ENCODE data around the gene AKR1C1.
"Not testable (repeated sequence)": the region's sequence is repeated elsewhere in the genome, so short reads cannot be mapped to it uniquely, and the experiment has no call there.

The AKR1C1 gene

DNA sequence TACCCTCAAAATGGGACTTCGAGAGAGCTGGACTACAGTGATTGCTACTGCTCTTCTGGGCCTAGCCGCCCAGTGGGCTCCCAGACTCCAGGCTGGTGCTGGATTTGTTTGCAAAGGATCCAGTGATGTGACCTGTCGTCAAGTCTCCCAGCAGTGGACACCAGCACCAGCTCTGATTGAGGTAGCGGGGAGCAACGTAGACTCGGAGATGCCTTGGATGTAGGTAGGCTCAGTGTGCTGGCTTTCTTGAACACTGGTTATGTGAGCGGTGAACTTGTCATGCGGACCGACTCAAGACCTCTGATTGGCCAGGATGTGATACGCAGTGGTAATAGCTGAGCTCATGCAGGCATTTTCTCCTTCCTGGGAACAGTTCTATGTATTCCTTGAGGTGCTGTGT is 21.0 kb downstream of the AKR1C1 start:
- Histone ChIP-seq H3F3A (ENCODE audit: control insufficient read depth, insufficient read depth) (no peaks in the 10 kb centered on the region), H3K9me3 (ENCODE audit: control insufficient read depth, insufficient read depth, low read length) (no peaks in the 10 kb centered on the region), H3K27ac (ENCODE audit: low read depth, low read length) (no peak overlapping the region), H3K4me3 (ENCODE audit: low read length) (no peak overlapping the region), H3K27me3 (ENCODE audit: control insufficient read depth, low read length) (no peaks in the 10 kb centered on the region), H3K9me2 (replicated peaks; ENCODE audit: control insufficient read depth, low read length) (no peaks in the 10 kb centered on the region), H4K20me1 (ENCODE audit: control insufficient read depth, insufficient read depth, low read depth, low read length) (no peaks in the 10 kb centered on the region), H3K36me3 (ENCODE audit: control insufficient read depth, low read length) (no peaks in the 10 kb centered on the region), H3K4me2 (ENCODE audit: low read length) (no peak overlapping the region), H3K79me2 (ENCODE audit: control insufficient read depth, low read length) (no peaks in the 10 kb centered on the region), H3K4me1 (ENCODE audit: control insufficient read depth, low read length) (no peaks in the 10 kb centered on the region)
- no peak for TF ChIP-seq CTCF (IDR thresholded peaks at IDR 0.05; ENCODE audit: low read depth, low read length, poor library complexity, severe bottlenecking)
- TF ChIP-seq EZH2phosphoT487 (IDR thresholded peaks at IDR 0.05; ENCODE audit: borderline replicate concordance, low read length) = no peak

GRCh38 chr10:4984971-4985594 is 21.9 kb downstream of the AKR1C1 start:
- Histone ChIP-seq H3K4me2 (ENCODE audit: low read length) (no peak overlapping the region), H3K4me3 (ENCODE audit: low read length) (no peak overlapping the region), H3K9me3 (ENCODE audit: control insufficient read depth, insufficient read depth, low read length) (no peaks in the 10 kb centered on the region), H3K36me3 (ENCODE audit: control insufficient read depth, low read length) (no peaks in the 10 kb centered on the region), H3K79me2 (ENCODE audit: control insufficient read depth, low read length) (no peaks in the 10 kb centered on the region), H3K27me3 (ENCODE audit: control insufficient read depth, low read length) (no peaks in the 10 kb centered on the region), H3K27ac (ENCODE audit: low read depth, low read length) (no peak overlapping the region), H4K20me1 (ENCODE audit: control insufficient read depth, insufficient read depth, low read depth, low read length) (no peaks in the 10 kb centered on the region), H3K4me1 (ENCODE audit: control insufficient read depth, low read length) (no peaks in the 10 kb centered on the region), H3K9me2 (replicated peaks; ENCODE audit: control insufficient read depth, low read length) (no peaks in the 10 kb centered on the region), H3F3A (ENCODE audit: control insufficient read depth, insufficient read depth) (no peaks in the 10 kb centered on the region)
- TF ChIP-seq CTCF (IDR thresholded peaks at IDR 0.05; ENCODE audit: low read depth, low read length, poor library complexity, severe bottlenecking) = no peak
- TF ChIP-seq EZH2phosphoT487 (IDR thresholded peaks at IDR 0.05; ENCODE audit: borderline replicate concordance, low read length) = no peak

GRCh38 chr10:4988000-4988641 is 24.9 kb downstream of the AKR1C1 start:
- not testable (repeated sequence) for H3K4me2 ChIP-seq (ENCODE audit: low read length); H3K36me3 ChIP-seq (ENCODE audit: control insufficient read depth, low read length); H3F3A ChIP-seq (ENCODE audit: control insufficient read depth, insufficient read depth); H3K4me1 ChIP-seq (ENCODE audit: control insufficient read depth, low read length); H3K9me3 ChIP-seq (ENCODE audit: control insufficient read depth, insufficient read depth, low read length); H4K20me1 ChIP-seq (ENCODE audit: control insufficient read depth, insufficient read depth, low read depth, low read length); H3K27me3 ChIP-seq (ENCODE audit: control insufficient read depth, low read length); H3K9me2 ChIP-seq (replicated peaks; ENCODE audit: control insufficient read depth, low read length); H3K27ac ChIP-seq (ENCODE audit: low read depth, low read length); H3K79me2 ChIP-seq (ENCODE audit: control insufficient read depth, low read length); H3K4me3 ChIP-seq (ENCODE audit: low read length)

DNA sequence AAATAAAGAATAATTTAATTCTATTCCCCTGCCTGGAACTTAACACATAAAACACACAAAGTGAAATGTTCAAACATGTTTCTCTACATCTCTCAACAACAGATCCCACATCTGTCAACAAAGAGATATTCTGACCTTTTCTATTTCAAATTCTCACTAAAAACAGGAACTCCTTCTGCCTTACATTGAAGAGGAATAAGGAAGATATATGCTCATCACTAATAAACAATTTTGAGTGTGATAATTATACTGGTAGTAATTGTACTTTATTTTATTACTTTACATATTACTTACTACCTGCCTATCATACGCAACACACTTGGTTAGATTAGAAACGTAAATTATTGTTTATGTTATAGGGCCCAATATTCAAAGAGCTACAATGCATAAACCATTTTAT is 27.0 kb downstream of the AKR1C1 start:
- H3K4me1 ChIP-seq (ENCODE audit: control insufficient read depth, low read length) = no peaks in the 10 kb centered on the region
- no peaks in the 10 kb centered on the region for H3K79me2 ChIP-seq (ENCODE audit: control insufficient read depth, low read length)
- H3K27ac ChIP-seq (ENCODE audit: low read depth, low read length) = no peak overlapping the region
- TF ChIP-seq EZH2phosphoT487 (IDR thresholded peaks at IDR 0.05; ENCODE audit: borderline replicate concordance, low read length) = no peak
- H3K27me3 ChIP-seq (ENCODE audit: control insufficient read depth, low read length) = no peaks in the 10 kb centered on the region
- no peaks in the 10 kb centered on the region for H3K9me3 ChIP-seq (ENCODE audit: control insufficient read depth, insufficient read depth, low read length)
- no peaks in the 10 kb centered on the region for H3K36me3 ChIP-seq (ENCODE audit: control insufficient read depth, low read length)
- H3K4me3 ChIP-seq (ENCODE audit: low read length) = no peak overlapping the region
- H3F3A ChIP-seq (ENCODE audit: control insufficient read depth, insufficient read depth) = no peaks in the 10 kb centered on the region
- no peaks in the 10 kb centered on the region for H3K9me2 ChIP-seq (replicated peaks; ENCODE audit: control insufficient read depth, low read length)
- H4K20me1 ChIP-seq (ENCODE audit: control insufficient read depth, insufficient read depth, low read depth, low read length) = no peaks in the 10 kb centered on the region
- no peak overlapping the region for H3K4me2 ChIP-seq (ENCODE audit: low read length)

DNA sequence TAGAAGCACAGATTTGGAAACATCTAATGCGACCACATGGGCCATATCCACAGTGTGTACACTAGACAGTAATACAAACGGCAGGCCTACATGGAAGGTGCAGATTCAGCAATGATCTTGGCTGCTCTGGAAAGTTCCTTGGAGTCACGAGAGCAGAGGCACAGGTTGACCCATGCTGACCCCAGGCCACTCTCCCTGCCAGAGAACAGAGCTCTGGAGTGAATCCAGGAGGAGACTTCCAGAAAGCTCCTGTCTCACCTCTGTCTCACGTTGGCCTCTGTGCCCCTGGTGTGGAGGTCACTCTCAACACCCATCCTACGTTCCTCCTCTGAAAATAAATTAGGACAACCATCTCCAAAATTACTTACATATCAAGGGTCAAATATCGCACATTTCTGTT is 28.2 kb downstream of the AKR1C1 start:
- H3K4me3 ChIP-seq (ENCODE audit: low read length); H3K79me2 ChIP-seq (ENCODE audit: control insufficient read depth, low read length); H4K20me1 ChIP-seq (ENCODE audit: control insufficient read depth, insufficient read depth, low read depth, low read length); H3K9me3 ChIP-seq (ENCODE audit: control insufficient read depth, insufficient read depth, low read length); H3F3A ChIP-seq (ENCODE audit: control insufficient read depth, insufficient read depth); H3K27ac ChIP-seq (ENCODE audit: low read depth, low read length); H3K4me2 ChIP-seq (ENCODE audit: low read length); H3K27me3 ChIP-seq (ENCODE audit: control insufficient read depth, low read length); H3K4me1 ChIP-seq (ENCODE audit: control insufficient read depth, low read length); H3K36me3 ChIP-seq (ENCODE audit: control insufficient read depth, low read length); H3K9me2 ChIP-seq (replicated peaks; ENCODE audit: control insufficient read depth, low read length): not testable (repeated sequence)

GRCh38 chr10:4992564-4992963 is 29.3 kb downstream of the AKR1C1 start:
- H3K4me2 ChIP-seq (ENCODE audit: low read length) = not testable (repeated sequence)

More at GRCh38 chr10:4992564-4992963, 29.3 kb downstream of the AKR1C1 start:
- H3K27me3 ChIP-seq (ENCODE audit: control insufficient read depth, low read length); H3K4me1 ChIP-seq (ENCODE audit: control insufficient read depth, low read length); H3K79me2 ChIP-seq (ENCODE audit: control insufficient read depth, low read length); H3K36me3 ChIP-seq (ENCODE audit: control insufficient read depth, low read length); H3F3A ChIP-seq (ENCODE audit: control insufficient read depth, insufficient read depth); H3K4me3 ChIP-seq (ENCODE audit: low read length); H3K9me2 ChIP-seq (replicated peaks; ENCODE audit: control insufficient read depth, low read length); H3K27ac ChIP-seq (ENCODE audit: low read depth, low read length); H3K9me3 ChIP-seq (ENCODE audit: control insufficient read depth, insufficient read depth, low read length); H4K20me1 ChIP-seq (ENCODE audit: control insufficient read depth, insufficient read depth, low read depth, low read length): not testable (repeated sequence)

Measured in DOHH2 (cell line).